PFSK-1 (cell line): Measurements from ENCODE around the gene MYEOV.

Experiments
- FOXP2 ChIP-seq: optimal IDR thresholded peaks from 2 replicates; pipeline ENCODE3; 2011; ENCODE audit warnings: borderline replicate concordance, control low read depth, inconsistent platforms; ENCODE audit not compliant: insufficient read depth; ENCODE audit errors: extremely low read length, extremely low read depth
- POLR2AphosphoS5 ChIP-seq: IDR thresholded peaks from 2 replicates; pipeline ENCODE4 v1.6.1; 2012; ENCODE audit warnings: low read depth, mild to moderate bottlenecking, control low read depth, low read length, moderate library complexity
- REST ChIP-seq, 2 experiments: IDR thresholded peaks; 2 replicates each; pipeline versions ENCODE4 v1.6.1 to v1.8.0; 2011 to 2012; ENCODE audit warnings: low read depth in 2 of 2, low read length in 2 of 2, control low read depth in 1 of 2, inconsistent platforms in 1 of 2, mild to moderate bottlenecking in 1 of 2, moderate library complexity in 1 of 2; ENCODE audit not compliant: insufficient read depth in 1 of 2
- SIN3A ChIP-seq: IDR thresholded peaks from 2 replicates; pipeline ENCODE4 v1.6.1; 2012; ENCODE audit warnings: mild to moderate bottlenecking, low read length, moderate library complexity, borderline replicate concordance; ENCODE audit not compliant: insufficient read depth
- TAF1 ChIP-seq: IDR thresholded peaks from 2 replicates; pipeline ENCODE4 v1.6.1; 2012; ENCODE audit warnings: low read length, control low read depth, borderline replicate concordance; ENCODE audit not compliant: insufficient read depth

Gene MYEOV

GRCh38 chr11:69253028-69253427 lies 40.9 kb upstream of the MYEOV start:
- TF ChIP-seq SIN3A = no peak
- TF ChIP-seq TAF1 = no peak
- no peak for TF ChIP-seq FOXP2
- no peak for TF ChIP-seq POLR2AphosphoS5
- no peak for TF ChIP-seq REST (IDR thresholded peaks at IDR 0.05; ENCODE audit: insufficient read depth in 1 of 2, low read depth in 2 of 2, low read length in 2 of 2)

GRCh38 chr11:69257134-69257533 lies 36.8 kb upstream of the MYEOV start:
- TF ChIP-seq TAF1 = no peak
- TF ChIP-seq REST (IDR thresholded peaks at IDR 0.05; ENCODE audit: insufficient read depth in 1 of 2, low read depth in 2 of 2, low read length in 2 of 2) = no peak
- TF ChIP-seq POLR2AphosphoS5 = no peak
- no peak for TF ChIP-seq SIN3A
- TF ChIP-seq FOXP2 = no peak

GRCh38 chr11:69257838-69258658 lies 35.9 kb upstream of the MYEOV start:
- TF ChIP-seq TAF1 (no peak), POLR2AphosphoS5 (no peak), REST (IDR thresholded peaks at IDR 0.05; ENCODE audit: insufficient read depth in 1 of 2, low read depth in 2 of 2, low read length in 2 of 2) (no peak), SIN3A (no peak), FOXP2 (no peak)

- no peak for TF ChIP-seq TAF1
- no peak for TF ChIP-seq POLR2AphosphoS5
- no peak for TF ChIP-seq FOXP2
These were observed 34.9 kb upstream of the MYEOV start for GRCh38 chr11:69259096-69259495.

- TF ChIP-seq SIN3A (no peak), REST (IDR thresholded peaks at IDR 0.05; ENCODE audit: insufficient read depth in 1 of 2, low read depth in 2 of 2, low read length in 2 of 2) (no peak), TAF1 (no peak), FOXP2 (no peak)
These were observed 33.3 kb upstream of the MYEOV start for GRCh38 chr11:69260622-69261021.
